Natural killer cell (primary cell): ENCODE results near the gene RUVBL2. TPM values are rescaled to one million over a fixed set of nuclear protein-coding genes. Genes with fewer than 3 reads are reported as not detected.

Experiments used
- ATAC-seq, 3 donors: fragments of 150-1000 bp in 2 of 3; fragments of 200-7000 bp in 1 of 3; cut with Tn5 transposase; 1 replicate in 1 of 3; 2 replicates in 2 of 3; pipeline ENCODE4 v1.10.0; 2021; ENCODE audit warnings: mild to moderate bottlenecking in 2 of 3, moderate library complexity in 2 of 3
- DNase-seq, 2 donors: peaks; one replicate each; pipeline versions ENCODE4 v3.0.0 to v3.0.0-alpha.2; 2013 to 2021; ENCODE audit warnings: mixed read lengths in 1 of 2
- H3K27ac ChIP-seq: one replicate; pipeline ENCODE4 v1.5.1; 2013; ENCODE audit warnings: mild to moderate bottlenecking, low read length
- H3K27me3 ChIP-seq: one replicate; pipeline ENCODE4 v1.6.1; 2013; ENCODE audit warnings: low read length; ENCODE audit not compliant: control insufficient read depth, insufficient read depth
- H3K36me3 ChIP-seq: one replicate; pipeline ENCODE4 v1.6.1; 2013; ENCODE audit warnings: low read length; ENCODE audit not compliant: control insufficient read depth, insufficient read depth
- H3K4me1 ChIP-seq: one replicate; pipeline ENCODE4 v1.6.1; 2013; ENCODE audit warnings: low read length; ENCODE audit not compliant: control insufficient read depth, insufficient read depth
- H3K4me3 ChIP-seq: one replicate; pipeline ENCODE4 v1.5.1; 2013; ENCODE audit warnings: low read length
- H3K9me3 ChIP-seq: one replicate; pipeline ENCODE4 v1.6.1; 2013; ENCODE audit warnings: low read length; ENCODE audit not compliant: control insufficient read depth, insufficient read depth
- H3K27ac Mint-ChIP-seq, 2 donors: one replicate each; pipeline ENCODE4 v1.8.0; 2022; ENCODE audit warnings: mild to moderate bottlenecking in 2 of 2, mixed read lengths in 2 of 2, moderate library complexity in 1 of 2
- H3K27me3 Mint-ChIP-seq, 2 donors: one replicate each; pipeline ENCODE4 v1.8.0; 2022; ENCODE audit warnings: low read depth in 2 of 2, mixed read lengths in 2 of 2
- H3K36me3 Mint-ChIP-seq: one replicate; pipeline ENCODE4 v1.8.0; 2022; ENCODE audit warnings: mixed read lengths
- H3K4me1 Mint-ChIP-seq, 2 donors: one replicate each; pipeline ENCODE4 v1.8.0; 2022; ENCODE audit warnings: mixed read lengths in 2 of 2
- H3K4me3 Mint-ChIP-seq: one replicate; pipeline ENCODE4 v1.8.0; 2022; ENCODE audit warnings: mild to moderate bottlenecking, moderate library complexity, mixed read lengths
- H3K9me3 Mint-ChIP-seq, 2 donors: one replicate each; pipeline ENCODE4 v1.8.0; 2022; ENCODE audit warnings: mixed read lengths in 2 of 2
- whole genome bisulfite sequencing: methylation state at CpG from one replicate; pipeline ENCODE4 v1.1.7; 2013; ENCODE audit warnings: missing lambda C conversion rate; ENCODE audit not compliant: insufficient coverage; 5-methylcytosine and 5-hydroxymethylcytosine counted together
- intact Hi-C: fragments of 100-400 bp; cut with micrococcal nuclease; formaldehyde crosslinking; loops from one replicate; pipeline ENCODE4 v1.14.2; 2022
- total RNA-seq, 4 donors: library from RNA; stranded (reverse); fragments of 120-200 nt in 1 of 4; gene quantifications; one replicate each; pipeline versions ENCODE4 v1.2.3 to v1.2.4, GENCODE V29; 2013 to 2022
- TF ChIP-seq, protein P1 (sequence below): fragments of 200-600 bp; IDR thresholded peaks from one replicate; pipeline ENCODE4 v1.8.0; 2022; ENCODE audit warnings: antibody characterized with exemption

Gene RUVBL2
- total RNA-seq, 3 donors from 2014 or later (not counting 1 experiment from before 2014, with no cell fraction given) = 23.6 to 28.3 (median 26.5) TPM

DNA sequence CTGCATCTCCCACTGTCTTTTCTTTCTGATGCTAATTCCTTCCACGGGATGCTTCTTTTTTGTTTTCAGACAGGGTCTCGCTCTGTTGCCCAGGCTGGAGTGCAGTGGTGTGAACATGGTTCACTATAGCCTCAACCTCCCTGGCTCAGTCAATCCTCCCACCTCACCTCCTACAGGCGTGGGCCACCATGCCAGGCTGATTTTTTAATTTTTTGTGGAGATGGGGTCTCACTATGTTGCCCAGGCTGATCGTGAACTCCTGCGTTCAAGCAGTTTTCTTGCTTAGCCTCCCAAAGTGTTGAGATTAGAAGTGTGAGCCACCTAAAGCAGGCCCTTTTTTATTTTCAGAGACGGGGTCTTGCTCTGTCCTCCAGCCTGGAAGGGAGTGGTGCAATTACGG is 5.4 kb upstream of the RUVBL2 start:
- no peak overlapping the region for H3K4me3 ChIP-seq
- Mint-ChIP-seq H3K4me3 (no peak overlapping the region), H3K4me1 (peaks cover 18 to 32% of the 10 kb centered on the region in 2 donors), H3K36me3 (no peaks in the 10 kb centered on the region), H3K27ac (peak overlapping the region in 1 of 2 donors; percentile 3), H3K27me3 (no peaks in the 10 kb centered on the region), H3K9me3 (no peaks in the 10 kb centered on the region)
- over 99% methylated on average over 6 of the region's 7 CpGs for WGBS
- H3K27me3 ChIP-seq = no peaks in the 10 kb centered on the region
- H3K36me3 ChIP-seq = peaks cover 10% of the 10 kb centered on the region
- no peaks in the 10 kb centered on the region for H3K9me3 ChIP-seq
- TF ChIP-seq, protein P1, sequence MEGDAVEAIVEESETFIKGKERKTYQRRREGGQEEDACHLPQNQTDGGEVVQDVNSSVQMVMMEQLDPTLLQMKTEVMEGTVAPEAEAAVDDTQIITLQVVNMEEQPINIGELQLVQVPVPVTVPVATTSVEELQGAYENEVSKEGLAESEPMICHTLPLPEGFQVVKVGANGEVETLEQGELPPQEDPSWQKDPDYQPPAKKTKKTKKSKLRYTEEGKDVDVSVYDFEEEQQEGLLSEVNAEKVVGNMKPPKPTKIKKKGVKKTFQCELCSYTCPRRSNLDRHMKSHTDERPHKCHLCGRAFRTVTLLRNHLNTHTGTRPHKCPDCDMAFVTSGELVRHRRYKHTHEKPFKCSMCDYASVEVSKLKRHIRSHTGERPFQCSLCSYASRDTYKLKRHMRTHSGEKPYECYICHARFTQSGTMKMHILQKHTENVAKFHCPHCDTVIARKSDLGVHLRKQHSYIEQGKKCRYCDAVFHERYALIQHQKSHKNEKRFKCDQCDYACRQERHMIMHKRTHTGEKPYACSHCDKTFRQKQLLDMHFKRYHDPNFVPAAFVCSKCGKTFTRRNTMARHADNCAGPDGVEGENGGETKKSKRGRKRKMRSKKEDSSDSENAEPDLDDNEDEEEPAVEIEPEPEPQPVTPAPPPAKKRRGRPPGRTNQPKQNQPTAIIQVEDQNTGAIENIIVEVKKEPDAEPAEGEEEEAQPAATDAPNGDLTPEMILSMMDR = no peak
- no peak overlapping the region for H3K27ac ChIP-seq
- DNase-seq = no peak
- no peak for ATAC-seq
- H3K4me1 ChIP-seq = peaks cover 17% of the 10 kb centered on the region
- intact Hi-C loops = no loop called here

DNA sequence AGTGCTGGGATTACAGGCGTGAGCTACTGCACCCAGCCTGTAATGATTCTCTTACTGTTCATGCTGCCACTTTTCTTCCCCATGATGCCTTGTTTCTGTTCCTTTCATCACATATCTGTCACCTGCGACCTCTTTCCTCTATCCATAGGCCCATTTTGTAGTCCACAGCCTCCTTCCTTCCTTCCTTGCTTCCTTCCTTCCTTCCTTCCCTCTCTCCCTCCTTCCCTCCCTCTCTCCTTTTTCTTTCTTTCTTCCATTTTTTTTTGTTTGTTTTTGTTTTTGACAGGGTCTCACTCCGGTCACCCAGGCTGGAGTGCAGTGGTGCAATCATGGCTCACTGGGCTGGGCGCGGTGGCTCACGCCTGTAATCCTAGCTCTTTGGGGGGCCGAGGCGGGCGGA is 4.8 kb upstream of the RUVBL2 start:
- peaks cover 19% of the 10 kb centered on the region for H3K4me1 ChIP-seq
- Mint-ChIP-seq H3K36me3 (no peaks in the 10 kb centered on the region), H3K27ac (peak overlapping the region in 1 of 2 donors; percentile 16), H3K4me3 (no peak overlapping the region), H3K4me1 (peaks cover 22 to 36% of the 10 kb centered on the region in 2 donors), H3K9me3 (no peaks in the 10 kb centered on the region), H3K27me3 (no peaks in the 10 kb centered on the region)
- ATAC-seq = no peak
- H3K36me3 ChIP-seq = peaks cover 10% of the 10 kb centered on the region
- WGBS = 96% methylated on average over 9 of the region's 9 CpGs
- TF ChIP-seq, protein P1 = no peak
- H3K4me3 ChIP-seq = no peak overlapping the region
- no peak for DNase-seq
- H3K27me3 ChIP-seq = no peaks in the 10 kb centered on the region
- no peak overlapping the region for H3K27ac ChIP-seq
- intact Hi-C loops = no loop called here
- no peaks in the 10 kb centered on the region for H3K9me3 ChIP-seq

DNA sequence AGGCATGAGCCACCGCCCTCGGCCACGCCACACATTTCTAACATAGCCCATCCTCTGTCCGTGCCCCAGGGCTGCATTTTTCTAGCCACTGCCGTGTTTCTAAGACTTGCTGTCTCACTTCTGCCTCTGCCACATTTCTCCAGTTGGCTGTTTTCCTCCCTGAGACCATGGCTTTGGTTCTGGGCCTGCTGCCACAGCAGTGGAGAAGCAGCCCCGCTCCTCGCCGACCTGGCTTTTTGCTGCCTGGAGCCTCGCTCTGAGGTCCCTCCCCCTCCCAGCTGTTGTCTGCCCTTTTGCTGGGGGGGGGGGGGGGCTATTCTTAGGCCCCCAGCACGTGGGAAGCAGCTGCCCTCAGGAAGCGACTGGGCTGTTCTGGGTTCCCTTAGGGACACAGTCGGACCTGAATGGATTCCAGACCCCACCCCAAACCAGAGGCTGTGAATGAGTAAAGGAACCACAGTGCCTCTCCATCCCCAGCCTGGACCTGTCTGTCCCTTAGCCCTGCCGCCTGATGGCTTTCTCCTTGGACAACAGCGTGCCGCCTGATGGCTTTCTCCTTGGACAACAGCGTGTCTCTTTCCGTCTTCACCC is 3.9 kb upstream of the RUVBL2 start:
- Mint-ChIP-seq H3K27me3 (no peaks in the 10 kb centered on the region), H3K4me1 (peaks cover 28 to 44% of the 10 kb centered on the region in 2 donors), H3K27ac (no peak overlapping the region), H3K9me3 (no peaks in the 10 kb centered on the region), H3K4me3 (no peak overlapping the region), H3K36me3 (no peaks in the 10 kb centered on the region)
- Histone ChIP-seq H3K4me3 (no peak overlapping the region), H3K36me3 (peaks cover 10% of the 10 kb centered on the region), H3K27me3 (no peaks in the 10 kb centered on the region), H3K9me3 (no peaks in the 10 kb centered on the region), H3K4me1 (peaks cover 28% of the 10 kb centered on the region), H3K27ac (no peak overlapping the region)
- DNase-seq (no peak), ATAC-seq (no peak)
- WGBS = 97% methylated on average over 13 of the region's 17 CpGs
- TF ChIP-seq, protein P1 = no peak
- intact Hi-C loops = loop anchor here (10.0 kb wide), 2 partner anchors 155 to 355 kb away; partner anchors contain the start of gene DBP

- Mint-ChIP-seq H3K4me1 (peaks cover 28 to 50% of the 10 kb centered on the region in 2 donors), H3K27ac (peak overlapping the region in 1 of 2 donors; percentile 42), H3K4me3 (no peak overlapping the region), H3K27me3 (no peaks in the 10 kb centered on the region), H3K9me3 (no peaks in the 10 kb centered on the region), H3K36me3 (no peaks in the 10 kb centered on the region)
- DNase-seq (no peak), ATAC-seq (no peak)
- no peak overlapping the region for H3K4me3 ChIP-seq
- 98% methylated on average over 4 of the region's 4 CpGs for WGBS
- no peak overlapping the region for H3K27ac ChIP-seq
- intact Hi-C loops = loop anchor here (10.0 kb wide), 2 partner anchors 154 to 356 kb away; partner anchors contain the start of gene DBP
- no peaks in the 10 kb centered on the region for H3K9me3 ChIP-seq
- TF ChIP-seq, protein P1 = no peak
- H3K4me1 ChIP-seq = peaks cover 31% of the 10 kb centered on the region
- H3K27me3 ChIP-seq = no peaks in the 10 kb centered on the region
- peaks cover 7% of the 10 kb centered on the region for H3K36me3 ChIP-seq
Measured at GRCh38 chr19:48990400-48990799, 3.3 kb upstream of the RUVBL2 start.
